IMR-90 (cell line): Measurements from ENCODE around the gene TSHZ1. TPM values are rescaled to one million over a fixed set of nuclear protein-coding genes. Genes with fewer than 3 reads are reported as not detected.

ENCODE experiments used
- ATAC-seq: fragments of 200-7000 bp; cut with Tn5 transposase; 2 replicates; pipeline ENCODE4 v1.9.1; 2020; ENCODE audit warnings: low read depth, mild to moderate bottlenecking, moderate library complexity
- BruUV-seq: library from RNA; stranded (reverse); fragments of 400-500 nt; replicated peaks from 2 replicates; lab custom pipeline; 2021; lab: Mats Ljungman, UMichigan
- CTCF ChIA-PET: fragments of 300-600 bp; formaldehyde crosslinking; extraction: SDS; loops from one replicate; lab custom pipeline; 2021; ENCODE audit warnings: antibody characterized with exemption; lab: Yijun Ruan, JAX
- POLR2A ChIA-PET: fragments of 300-600 bp; sonication (Branson Sonifier 250); formaldehyde crosslinking; loops from one replicate; lab custom pipeline; 2022; ENCODE audit warnings: antibody characterized with exemption; ENCODE audit not compliant: unreplicated experiment; lab: Charles Lee
- DNase-seq: peaks from one replicate; pipeline ENCODE4 v3.0.0; 2013
- H2AFZ ChIP-seq: replicated peaks from 2 replicates; pipeline ENCODE3; 2013; ENCODE audit warnings: low read length, mild to moderate bottlenecking; ENCODE audit not compliant: poor library complexity
- H2AK5ac ChIP-seq: 2 replicates; pipeline ENCODE4 v1.6.1; 2013; ENCODE audit warnings: low read depth, low read length, inconsistent platforms
- H2AK9ac ChIP-seq: replicated peaks from 2 replicates; pipeline ENCODE3; 2013; ENCODE audit warnings: mild to moderate bottlenecking, low read depth, low read length, moderate library complexity; ENCODE audit not compliant: poor library complexity
- H2BK120ac ChIP-seq: 2 replicates; pipeline ENCODE4 v1.6.1; 2013; ENCODE audit warnings: low read depth, low read length, inconsistent platforms
- H2BK15ac ChIP-seq: 3 replicates; pipeline ENCODE4 v1.6.1; 2013; ENCODE audit warnings: low read depth, low read length, inconsistent platforms
- H2BK20ac ChIP-seq: 2 replicates; pipeline ENCODE4 v1.6.1; 2013; ENCODE audit warnings: low read depth, mild to moderate bottlenecking, inconsistent platforms, low read length, moderate library complexity
- H2BK5ac ChIP-seq: 2 replicates; pipeline ENCODE4 v1.6.1; 2013; ENCODE audit warnings: mild to moderate bottlenecking, low read depth, low read length, inconsistent platforms; ENCODE audit not compliant: poor library complexity, severe bottlenecking
- H3K14ac ChIP-seq: replicated peaks from 2 replicates; pipeline ENCODE4 v1.6.1; 2013; ENCODE audit warnings: low read depth, low read length, inconsistent platforms
- H3K18ac ChIP-seq: 2 replicates; pipeline ENCODE4 v1.6.1; 2013; ENCODE audit warnings: low read depth, low read length, control low read depth
- H3K23ac ChIP-seq: 2 replicates; pipeline ENCODE4 v1.6.1; 2013; ENCODE audit warnings: low read depth, low read length, inconsistent platforms
- H3K27ac ChIP-seq: 2 replicates; pipeline ENCODE4 v1.5.1; 2013; ENCODE audit warnings: mild to moderate bottlenecking, control low read depth, low read length; ENCODE audit not compliant: insufficient read depth
- H3K27me3 ChIP-seq: 2 replicates; pipeline ENCODE4 v1.6.1; 2013; ENCODE audit warnings: low read length; ENCODE audit not compliant: control insufficient read depth, insufficient read depth
- H3K36me3 ChIP-seq: 2 replicates; pipeline ENCODE4 v1.6.1; 2013; ENCODE audit warnings: low read length, mixed read lengths; ENCODE audit not compliant: control insufficient read depth, insufficient read depth
- H3K4ac ChIP-seq: 2 replicates; pipeline ENCODE4 v1.6.1; 2013; ENCODE audit warnings: low read depth, low read length, inconsistent platforms
- H3K4me1 ChIP-seq: 2 replicates; pipeline ENCODE4 v1.6.1; 2013; ENCODE audit warnings: low read length, mixed read lengths; ENCODE audit not compliant: control insufficient read depth, insufficient read depth
- H3K4me2 ChIP-seq: 2 replicates; pipeline ENCODE4 v1.6.1; 2013; ENCODE audit warnings: low read depth, mild to moderate bottlenecking, control low read depth, low read length, moderate library complexity
- H3K4me3 ChIP-seq: 2 replicates; pipeline ENCODE4 v1.5.1; 2013; ENCODE audit warnings: low read depth, mild to moderate bottlenecking, control low read depth, low read length, moderate library complexity; ENCODE audit not compliant: insufficient read depth
- H3K56ac ChIP-seq: 2 replicates; pipeline ENCODE4 v1.6.1; 2013; ENCODE audit warnings: low read length, inconsistent platforms; ENCODE audit not compliant: insufficient read depth; ENCODE audit errors: extremely low read depth
- H3K79me1 ChIP-seq, 2 experiments: 2 replicates each; pipeline ENCODE4 v1.6.1; 2013; ENCODE audit warnings: low read length in 2 of 2, inconsistent platforms in 1 of 2, low read depth in 1 of 2
- H3K9ac ChIP-seq: 2 replicates; pipeline ENCODE4 v1.6.1; 2013; ENCODE audit warnings: low read depth, low read length, control low read depth
- H3K9me1 ChIP-seq: 2 replicates; pipeline ENCODE4 v1.6.1; 2013; ENCODE audit warnings: low read length, inconsistent platforms; ENCODE audit not compliant: insufficient read depth
- H3K9me3 ChIP-seq: 2 replicates; pipeline ENCODE4 v1.6.1; 2013; ENCODE audit warnings: low read length; ENCODE audit not compliant: control insufficient read depth, insufficient read depth
- H4K20me1 ChIP-seq: 2 replicates; pipeline ENCODE4 v1.6.1; 2013; ENCODE audit warnings: low read length, inconsistent platforms; ENCODE audit not compliant: insufficient read depth
- H4K5ac ChIP-seq: 2 replicates; pipeline ENCODE4 v1.6.1; 2013; ENCODE audit warnings: mild to moderate bottlenecking, low read depth, low read length, control low read depth
- H4K8ac ChIP-seq, 2 experiments: 2 replicates each; pipeline ENCODE4 v1.6.1; 2013; ENCODE audit warnings: low read depth in 2 of 2, low read length in 2 of 2, control low read depth in 1 of 2, inconsistent platforms in 1 of 2
- H4K91ac ChIP-seq: 2 replicates; pipeline ENCODE4 v1.6.1; 2013; ENCODE audit warnings: low read depth, low read length, inconsistent platforms; ENCODE audit not compliant: insufficient read depth
- NFE2L2 ChIP-seq: fragments of 150-350 bp; IDR thresholded peaks from 2 replicates; pipeline ENCODE4 v1.6.1; 2016; ENCODE audit warnings: low read depth, mild to moderate bottlenecking, low read length
- SMC3 ChIP-seq: fragments of 150-350 bp; IDR thresholded peaks from 2 replicates; pipeline ENCODE4 v1.6.1; 2016; ENCODE audit warnings: low read depth, mild to moderate bottlenecking, antibody characterized with exemption, low read length, moderate library complexity
- whole genome bisulfite sequencing, 2 experiments: methylation state at CpG; one replicate each; pipeline versions ENCODE4 v1.1.5 to v1.1.7; 2013; ENCODE audit warnings: missing lambda C conversion rate in 2 of 2; ENCODE audit not compliant: insufficient read length in 1 of 2; ENCODE audit errors: extremely low coverage in 2 of 2; 5-methylcytosine and 5-hydroxymethylcytosine counted together
- dilution Hi-C: fragments of 300-500 bp; cut with HindIII; formaldehyde crosslinking; loops from one replicate; pipeline ENCODE4 v1.14.3; 2018; ENCODE audit warnings: low sequenced_read_pairs; ENCODE audit not compliant: unreplicated experiment
- in situ Hi-C: fragments of 300-500 bp; cut with MboI; formaldehyde crosslinking; loops from 3 replicates; pipeline ENCODE4 v1.14.3; 2019; ENCODE audit warnings: low sequenced_read_pairs, inconsistent platforms, mixed read lengths
- intact Hi-C: fragments of 100-400 bp; cut with micrococcal nuclease; formaldehyde crosslinking; loops from 2 replicates; pipeline ENCODE4 v1.10.0; 2022
- polyA plus RNA-seq, 3 experiments: library from polyadenylated mRNA; depleted of rRNA; stranded (reverse); fragments of >200 nt; gene quantifications; 2 replicates each; pipeline ENCODE4 v1.2.3, GENCODE V29; 2012; ENCODE audit warnings: low replicate concordance in 1 of 3
- total RNA-seq: library from RNA; depleted of rRNA; stranded (reverse); fragments of >200 nt; gene quantifications from 2 replicates; pipeline ENCODE4 v1.2.3, GENCODE V29; 2012

Gene TSHZ1
- total and polyA plus RNA-seq, 2 of the 4 experiments (the other 2 are of a cell fraction): 7.1 to 10.0 TPM

DNA sequence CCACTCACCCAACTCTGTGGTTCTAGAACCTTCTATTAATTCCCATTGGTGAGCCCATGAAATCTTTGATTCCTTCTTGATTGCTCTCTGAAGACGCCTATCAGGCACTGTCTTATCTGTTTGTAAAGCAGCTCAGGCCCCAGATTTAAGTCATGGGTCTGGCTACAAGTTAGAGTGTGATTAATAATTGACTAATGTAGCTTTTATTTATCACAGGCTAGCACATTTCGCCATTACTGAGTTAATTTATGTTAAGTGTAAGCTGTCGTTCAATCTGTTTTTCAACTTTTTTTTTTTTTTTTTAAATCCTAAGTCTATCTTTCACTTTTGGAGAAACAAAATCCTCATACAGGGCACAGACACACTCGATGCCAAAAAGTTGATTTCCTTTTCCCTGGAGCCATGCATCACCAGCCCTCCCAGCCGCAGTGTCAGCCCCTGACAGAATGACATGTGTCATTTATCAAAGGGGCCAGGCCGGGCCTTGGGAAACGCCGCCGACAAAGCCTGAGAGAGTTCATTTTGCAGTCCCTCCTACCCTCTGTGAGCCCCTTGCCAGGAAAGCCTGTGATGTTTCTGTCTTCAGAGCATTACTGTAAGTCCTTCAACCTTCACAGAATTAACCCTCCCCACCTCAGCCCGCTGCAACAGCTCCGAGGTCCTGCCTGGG is 15.8 kb downstream of the TSHZ1 start:
- TF ChIP-seq NFE2L2 (no peak), SMC3 (0 out of 2 replicates have a peak, but pooled peaks have one; percentile 6)
- Histone ChIP-seq H3K9ac (peak overlapping the region; percentile 57; the same call in 1 of the 2 replicates), H4K5ac (no peak overlapping the region), H3K36me3 (peaks cover 3% of the 10 kb centered on the region; the same call in 1 of the 2 replicates), H3K56ac (no peak overlapping the region), H3K27me3 (no peaks in the 10 kb centered on the region), H3K79me1 (peaks cover 30 to 78% of the 10 kb centered on the region in 2 experiments), H2BK5ac (no peak overlapping the region), H3K4me3 (peak overlapping the region; percentile 20; the same call in 1 of the 2 replicates), H3K4ac (peak overlapping the region; percentile 58), H3K18ac (no peak overlapping the region; the same call in 1 of the 2 replicates), H3K9me1 (peaks cover 8% of the 10 kb centered on the region; the same call in 1 of the 2 replicates), H2BK120ac (peak overlapping the region; percentile 11), H2BK20ac (peak overlapping the region; percentile 5; the same call in 1 of the 2 replicates), H3K9me3 (no peaks in the 10 kb centered on the region), H3K4me2 (peak overlapping the region; percentile 90), H3K23ac (peak overlapping the region; percentile 68; the same call in 1 of the 2 replicates), H2AFZ (peak overlapping the region; percentile 79), H2AK9ac (no peak overlapping the region), H3K27ac (peak overlapping the region; percentile 48; the same call in 1 of the 2 replicates), H3K4me1 (peaks cover 10% of the 10 kb centered on the region), H4K8ac (peak overlapping the region; percentile 12 to 20; a peak in 1 of 4 replicates), H4K91ac (peak overlapping the region; percentile 39; the same call in 1 of the 2 replicates), H2AK5ac (peak overlapping the region; percentile 9; the same call in 1 of the 2 replicates), H4K20me1 (no peaks in the 10 kb centered on the region; the same call in 1 of the 2 replicates), H2BK15ac (0 out of 3 replicates have a peak overlapping the region, but pooled peaks have one; percentile 21), H3K14ac (peak overlapping the region; percentile 49; the same call in 1 of the 2 replicates)
- dilution Hi-C loops: no loop called here
- WGBS, 2 experiments: 0% methylated on average over 1 of the region's 11 CpGs; no CpG with 5 or more reads in 1 of the 2 experiments
- DNase-seq (peak; percentile 18), ATAC-seq (peak; percentile 48)
- CTCF ChIA-PET: interaction anchor here (0.7 kb wide), 1 partner anchor 303 kb away, joined by 5 read pairs; no protein-coding TSS in a partner anchor
- no TSS peak for BruUV-seq
- in situ Hi-C loops: no loop called here
- POLR2A ChIA-PET: interaction anchor here (0.6 kb wide), 2 partner anchors 75 to 392 kb away, joined by 3 to 4 read pairs; no protein-coding TSS in a partner anchor
- intact Hi-C loops: no loop called here
